ENCODE results near the gene ALG11. TPM values are rescaled to one million over a fixed set of nuclear protein-coding genes. Genes with fewer than 3 reads are reported as not detected.

Gene ALG11
- total RNA-seq, 1 experiment from 2014 or later = 30.9 TPM

DNA sequence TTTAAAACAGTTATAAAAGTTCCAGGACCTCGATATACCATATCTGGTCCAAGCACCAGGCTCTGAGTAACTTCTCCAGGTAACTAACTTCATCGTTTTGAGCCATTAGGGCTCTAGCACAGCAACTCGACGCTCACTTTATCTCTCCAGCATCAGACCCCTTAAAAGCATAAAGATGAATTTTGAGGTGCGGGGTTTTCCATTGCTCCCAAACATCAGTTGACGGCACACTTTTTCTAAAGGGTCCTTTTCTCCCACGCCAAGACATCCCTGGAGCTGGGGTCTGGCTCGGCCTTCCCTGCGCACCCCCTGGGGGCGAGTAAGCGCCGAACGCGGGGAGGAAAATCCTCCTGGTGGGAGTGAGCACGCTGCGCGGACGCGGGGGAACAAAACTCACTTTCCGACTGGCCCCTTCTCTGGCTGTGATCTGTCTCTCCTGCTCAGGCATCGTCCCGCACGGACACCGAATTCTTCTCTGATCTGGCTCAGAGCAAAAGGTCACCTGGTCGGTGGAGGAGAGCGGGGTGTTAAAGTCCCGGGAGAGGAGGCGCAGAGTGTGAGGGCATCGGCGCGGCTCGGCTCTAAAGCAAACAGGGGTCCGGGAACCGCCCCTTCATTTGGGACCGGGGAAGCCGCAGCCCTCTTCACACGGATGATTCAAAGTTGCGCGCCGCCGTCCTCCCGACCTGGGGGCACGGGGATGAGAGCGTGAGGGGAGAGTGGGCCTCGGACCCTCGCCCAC lies 1.1 kb upstream of the ALG11 start, which contains the start of gene ATP7B:
Gene ATP7B (minus strand): TSS at position 561 of the 742 bp plus-strand sequence. CDS start 113 bp downstream, at position 448.
- H3K4me3 ChIP-seq (ENCODE audit: low read depth, low read length, poor library complexity, severe bottlenecking) = peak within 1 kb of the TSS; percentile 98
- no peaks in the 10 kb centered on the region for H3K36me3 ChIP-seq (ENCODE audit: insufficient read depth, low read length, poor library complexity, severe bottlenecking)
- DNase-seq (ENCODE audit: low spot score) = peak; percentile 24
- POLR2A ChIA-PET (ENCODE audit: low non-redundant PET) = no interaction called here
- H3K4me1 ChIP-seq (ENCODE audit: insufficient read depth, low read length, poor library complexity, severe bottlenecking) = peaks cover 10% of the 10 kb centered on the region
- CTCF ChIA-PET = no interaction called here
- peaks cover 22% of the 10 kb centered on the region for H3K27me3 ChIP-seq (replicated peaks; ENCODE audit: insufficient read depth, low read depth, low read length, poor library complexity)
- no TSS peak for BruUV-seq (replicated peaks)
- intact Hi-C loops (cut with micrococcal nuclease; ENCODE audit: unreplicated experiment) = loop anchor here (10.0 kb wide), 1 partner anchor 444 kb away; the partner anchor contains the start of genes CKAP2 and VPS36
- H3K27ac ChIP-seq (ENCODE audit: low read depth, low read length, poor library complexity, severe bottlenecking) = peak within 1 kb of the TSS; percentile 79
- H3K9me3 ChIP-seq (ENCODE audit: low read depth, low read length, poor library complexity, severe bottlenecking) = no peaks in the 10 kb centered on the region
- no peak for TF ChIP-seq EZH2 (IDR thresholded peaks at IDR 0.05; ENCODE audit: borderline replicate concordance, low read depth, low read length, poor library complexity, severe bottlenecking)
- TF ChIP-seq, protein P1, sequence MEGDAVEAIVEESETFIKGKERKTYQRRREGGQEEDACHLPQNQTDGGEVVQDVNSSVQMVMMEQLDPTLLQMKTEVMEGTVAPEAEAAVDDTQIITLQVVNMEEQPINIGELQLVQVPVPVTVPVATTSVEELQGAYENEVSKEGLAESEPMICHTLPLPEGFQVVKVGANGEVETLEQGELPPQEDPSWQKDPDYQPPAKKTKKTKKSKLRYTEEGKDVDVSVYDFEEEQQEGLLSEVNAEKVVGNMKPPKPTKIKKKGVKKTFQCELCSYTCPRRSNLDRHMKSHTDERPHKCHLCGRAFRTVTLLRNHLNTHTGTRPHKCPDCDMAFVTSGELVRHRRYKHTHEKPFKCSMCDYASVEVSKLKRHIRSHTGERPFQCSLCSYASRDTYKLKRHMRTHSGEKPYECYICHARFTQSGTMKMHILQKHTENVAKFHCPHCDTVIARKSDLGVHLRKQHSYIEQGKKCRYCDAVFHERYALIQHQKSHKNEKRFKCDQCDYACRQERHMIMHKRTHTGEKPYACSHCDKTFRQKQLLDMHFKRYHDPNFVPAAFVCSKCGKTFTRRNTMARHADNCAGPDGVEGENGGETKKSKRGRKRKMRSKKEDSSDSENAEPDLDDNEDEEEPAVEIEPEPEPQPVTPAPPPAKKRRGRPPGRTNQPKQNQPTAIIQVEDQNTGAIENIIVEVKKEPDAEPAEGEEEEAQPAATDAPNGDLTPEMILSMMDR (conservative IDR thresholded peaks at IDR 0.05; ENCODE audit: low read depth, low read length) = no peak

DNA sequence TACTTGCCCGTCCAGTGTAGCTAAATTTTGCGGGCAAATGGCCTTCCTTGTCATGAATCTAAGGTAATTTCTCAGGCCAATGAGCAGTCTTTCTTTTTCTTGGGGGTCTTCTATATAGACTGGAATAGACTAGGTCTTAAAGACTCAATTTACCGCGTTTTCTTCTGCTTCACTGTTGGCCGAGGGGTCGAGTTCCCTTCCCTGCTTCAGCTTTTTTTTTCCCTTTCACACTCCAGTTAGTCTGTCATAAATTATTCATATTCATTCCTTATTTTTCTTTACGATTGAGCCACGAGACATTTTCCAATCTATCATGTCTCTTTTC lies 276 bp downstream of the ALG11 start:
- Histone ChIP-seq H3K9me3 (ENCODE audit: low read depth, low read length, poor library complexity, severe bottlenecking) (no peaks in the 10 kb centered on the region), H3K4me1 (ENCODE audit: insufficient read depth, low read length, poor library complexity, severe bottlenecking) (peaks cover 10% of the 10 kb centered on the region), H3K36me3 (ENCODE audit: insufficient read depth, low read length, poor library complexity, severe bottlenecking) (no peaks in the 10 kb centered on the region), H3K27ac (ENCODE audit: low read depth, low read length, poor library complexity, severe bottlenecking) (peak overlapping the region; percentile 79), H3K27me3 (replicated peaks; ENCODE audit: insufficient read depth, low read depth, low read length, poor library complexity) (peaks cover 22% of the 10 kb centered on the region), H3K4me3 (ENCODE audit: low read depth, low read length, poor library complexity, severe bottlenecking) (peak overlapping the region; percentile 98)
- BruUV-seq (replicated peaks) = TSS peak; percentile 83
- ChIA-PET CTCF (no interaction called here), POLR2A (ENCODE audit: low non-redundant PET) (interaction anchor here (0.7 kb wide), 1 partner anchor 393 kb away, joined by 3 read pairs; no protein-coding TSS in a partner anchor)
- intact Hi-C loops (cut with micrococcal nuclease; ENCODE audit: unreplicated experiment) = loop anchor here (10.0 kb wide), 1 partner anchor 442 kb away; the partner anchor contains the start of genes CKAP2 and VPS36
- no peak for DNase-seq (ENCODE audit: low spot score)
- TF ChIP-seq, protein P1 (conservative IDR thresholded peaks at IDR 0.05; ENCODE audit: low read depth, low read length) = no peak
- TF ChIP-seq EZH2 (IDR thresholded peaks at IDR 0.05; ENCODE audit: borderline replicate concordance, low read depth, low read length, poor library complexity, severe bottlenecking) = no peak

DNA sequence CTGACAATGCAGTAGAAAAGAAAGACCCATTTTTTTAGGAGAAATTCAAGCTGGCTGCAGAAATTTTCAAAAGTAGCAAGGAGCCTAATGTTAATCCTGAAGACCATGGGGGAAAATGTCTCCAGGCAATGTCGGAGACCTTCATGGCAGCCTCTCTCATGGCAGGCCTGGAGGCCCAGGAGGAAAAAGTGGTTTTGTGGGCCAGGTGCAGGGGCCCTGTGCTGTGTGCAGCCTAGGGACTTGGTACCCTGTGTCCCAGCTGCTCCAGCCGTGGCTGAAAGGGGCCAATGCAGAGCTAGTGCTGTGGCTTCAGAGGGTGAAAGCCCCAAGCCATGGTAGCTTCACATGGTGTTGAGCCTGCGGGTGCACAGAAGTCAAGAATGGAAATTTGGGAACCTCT lies 4.1 kb downstream of the ALG11 start:
- Histone ChIP-seq H3K9me3 (ENCODE audit: low read depth, low read length, poor library complexity, severe bottlenecking) (no peaks in the 10 kb centered on the region), H3K27me3 (replicated peaks; ENCODE audit: insufficient read depth, low read depth, low read length, poor library complexity) (peaks cover under 1% of the 10 kb centered on the region), H3K4me3 (ENCODE audit: low read depth, low read length, poor library complexity, severe bottlenecking) (no peak overlapping the region), H3K27ac (ENCODE audit: low read depth, low read length, poor library complexity, severe bottlenecking) (no peak overlapping the region), H3K4me1 (ENCODE audit: insufficient read depth, low read length, poor library complexity, severe bottlenecking) (peaks cover 10% of the 10 kb centered on the region), H3K36me3 (ENCODE audit: insufficient read depth, low read length, poor library complexity, severe bottlenecking) (peaks cover 13% of the 10 kb centered on the region)
- POLR2A ChIA-PET (ENCODE audit: low non-redundant PET) = no interaction called here
- intact Hi-C loops (cut with micrococcal nuclease; ENCODE audit: unreplicated experiment) = loop anchor here (10.0 kb wide), 1 partner anchor 439 kb away; the partner anchor contains the start of genes CKAP2 and VPS36
- no peak for DNase-seq (ENCODE audit: low spot score)
- no peak for TF ChIP-seq EZH2 (IDR thresholded peaks at IDR 0.05; ENCODE audit: borderline replicate concordance, low read depth, low read length, poor library complexity, severe bottlenecking)
- TF ChIP-seq, protein P1 (conservative IDR thresholded peaks at IDR 0.05; ENCODE audit: low read depth, low read length) = no peak
- BruUV-seq (replicated peaks) = no TSS peak
- CTCF ChIA-PET = no interaction called here

Measured in A673 (cell line).